Frontal cortex (tissue), 4 donors: ENCODE measurements around the gene IST1. TPM values are rescaled to one million over a fixed set of nuclear protein-coding genes. Genes with fewer than 3 reads are reported as not detected.
"Not testable (repeated sequence)": the region's sequence is repeated elsewhere in the genome, so short reads cannot be mapped to it uniquely, and the experiment has no call there.

Experiments used
- DNase-seq, 2 donors: peaks; one replicate each; pipeline ENCODE4 v3.0.0; 2012; ENCODE audit warnings: low spot score in 2 of 2
- FAIRE-seq: peaks from 2 replicates; lab custom pipeline; 2012; peaks lifted over from hg19 to GRCh38; lab: Jason Lieb, UNC
- total RNA-seq: library from RNA; depleted of rRNA; stranded (reverse); fragments of >200 nt; gene quantifications from one replicate; pipeline ENCODE4 v1.2.3, GENCODE V29; 2014
- donor health status: control.
- donor health status: control.
- donor health status: control.

The IST1 gene
- total RNA-seq: 117 TPM

GRCh38 chr16:71894921-71895678, at the start of gene IST1:
TSS of gene IST1 (plus strand) at chr16:71895531. CDS start at chr16:71915641, 20,110 bp downstream.
- DNase-seq (peak; percentile 96 to 98), FAIRE-seq (no peak)

GRCh38 chr16:71845639-71846430, 49.5 kb upstream of the IST1 start, which contains the start of gene ATXN1L:
TSS of gene ATXN1L (plus strand) at chr16:71845976. CDS start at chr16:71849741, 3,765 bp downstream.
- DNase-seq: peak; percentile 97 to 98
- FAIRE-seq: no peak

DNA sequence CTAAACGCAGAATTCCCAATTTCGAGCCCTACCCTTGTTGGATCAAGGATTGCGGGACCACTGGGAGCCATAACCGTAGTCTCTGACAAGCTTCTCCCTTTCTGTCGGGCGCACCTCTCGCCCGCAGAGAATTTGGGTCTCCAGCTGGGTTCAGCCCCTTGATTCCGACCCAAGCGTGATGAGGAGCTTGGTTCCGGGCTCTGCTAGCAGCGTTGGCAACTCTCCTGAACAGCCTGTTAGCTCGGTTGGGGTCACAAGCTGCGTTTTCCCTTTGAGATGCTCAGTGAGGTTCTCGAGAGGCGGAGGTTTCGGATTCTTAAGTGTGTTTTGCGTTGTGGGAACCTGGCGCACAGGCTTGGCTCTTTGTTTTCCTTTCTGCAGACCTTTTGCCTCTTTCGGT, 48.9 kb upstream of the IST1 start:
- no peak for FAIRE-seq
- no peak for DNase-seq

DNA sequence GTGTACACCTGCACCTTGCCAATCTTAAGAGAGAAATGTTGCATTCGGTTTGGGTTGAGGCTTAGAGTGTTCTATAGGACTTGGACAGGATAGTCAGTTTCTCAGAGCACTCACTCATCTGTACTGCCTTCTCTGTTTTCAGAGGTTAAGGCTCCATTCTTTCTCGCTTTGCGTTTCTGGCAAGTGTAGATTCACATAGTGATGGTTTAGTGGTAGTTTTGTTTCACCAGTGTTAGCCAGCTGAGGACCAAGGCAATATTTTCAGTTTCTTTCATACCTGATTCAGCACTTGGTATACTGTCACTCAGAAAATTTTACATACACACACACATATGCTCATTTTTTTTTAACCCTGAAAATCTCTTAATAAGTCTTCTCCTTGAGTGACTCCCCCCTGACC, 48.2 kb upstream of the IST1 start:
- FAIRE-seq (no peak), DNase-seq (no peak)

GRCh38 chr16:71848622-71849021, 46.7 kb upstream of the IST1 start:
- FAIRE-seq: no peak
- no peak for DNase-seq

GRCh38 chr16:71851746-71852145, 43.6 kb upstream of the IST1 start:
- FAIRE-seq (no peak), DNase-seq (no peak)

- no peak for DNase-seq
- no peak for FAIRE-seq
Measured at GRCh38 chr16:71852158-71852557, 43.2 kb upstream of the IST1 start.

- no peak for FAIRE-seq
Measured at GRCh38 chr16:71852561-71852960, 42.8 kb upstream of the IST1 start.

GRCh38 chr16:71853413-71853812, 41.9 kb upstream of the IST1 start:
- DNase-seq (no peak), FAIRE-seq (no peak)

More at GRCh38 chr16:71852561-71852960, 42.8 kb upstream of the IST1 start:
- no peak for DNase-seq

DNA sequence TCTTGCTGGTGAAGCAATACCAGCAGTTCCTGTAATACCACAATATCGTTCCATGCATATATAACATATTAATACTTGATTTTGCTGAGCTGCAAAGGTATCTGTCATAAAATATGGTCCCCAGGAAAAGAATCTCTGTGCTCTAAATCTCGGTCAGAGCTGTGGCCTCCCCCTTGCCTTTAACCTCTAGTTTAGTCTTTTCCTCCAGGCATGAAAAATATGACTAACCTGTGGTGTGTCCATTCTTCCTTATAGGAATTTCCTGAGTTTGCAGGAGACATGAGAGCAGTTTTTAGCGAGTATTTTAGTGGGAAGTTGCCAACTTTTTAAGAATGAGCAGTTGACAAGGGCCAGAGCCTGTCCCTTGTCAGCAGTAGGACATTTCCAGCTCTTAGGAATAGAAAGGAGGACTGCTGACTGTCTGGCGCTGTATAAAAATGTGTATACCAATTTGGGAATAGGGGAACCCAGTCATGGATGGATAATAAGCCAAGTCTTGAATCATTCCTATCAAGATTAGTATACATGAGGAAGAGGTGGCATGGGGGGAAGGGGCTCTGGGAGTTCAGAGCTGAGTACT, 40.9 kb upstream of the IST1 start:
- FAIRE-seq: no peak
- DNase-seq: no peak

GRCh38 chr16:71855937-71856662, 39.2 kb upstream of the IST1 start:
- no peak for FAIRE-seq
- no peak for DNase-seq

GRCh38 chr16:71859762-71860521, 35.4 kb upstream of the IST1 start:
- FAIRE-seq (no peak), DNase-seq (no peak)

- DNase-seq (no peak), FAIRE-seq (no peak)
Measured at GRCh38 chr16:71863995-71864394, 31.3 kb upstream of the IST1 start.

- FAIRE-seq (no peak), DNase-seq (no peak)
Measured at GRCh38 chr16:71865173-71865863, 30.0 kb upstream of the IST1 start.

- FAIRE-seq, DNase-seq: not testable (repeated sequence)
Measured at GRCh38 chr16:71867175-71867574, 28.2 kb upstream of the IST1 start.

GRCh38 chr16:71867939-71868338, 27.4 kb upstream of the IST1 start:
- DNase-seq (no peak), FAIRE-seq (no peak)

DNA sequence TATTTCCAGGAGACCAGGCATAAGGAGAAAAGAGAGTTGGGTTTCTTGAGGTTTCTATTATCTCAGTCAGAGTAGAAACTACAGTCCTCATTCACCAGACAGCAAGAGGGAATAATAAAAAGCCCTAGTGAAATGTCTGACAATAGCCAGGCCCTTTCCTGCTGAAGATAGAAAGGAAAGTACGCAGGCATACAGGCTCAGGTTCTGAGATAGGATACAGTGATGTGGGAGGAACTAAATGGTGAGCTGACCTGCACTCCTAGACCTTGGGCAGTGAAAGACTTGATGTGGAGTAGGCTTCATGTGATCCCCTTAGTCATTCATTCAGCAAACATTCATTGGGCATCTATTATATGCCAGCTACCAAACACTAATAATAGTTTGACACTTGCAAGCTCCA, 26.2 kb upstream of the IST1 start:
- DNase-seq (no peak), FAIRE-seq (no peak)

GRCh38 chr16:71870818-71871217, 24.5 kb upstream of the IST1 start:
- no peak for DNase-seq
- FAIRE-seq: no peak

- DNase-seq: no peak
- FAIRE-seq: no peak
Measured at GRCh38 chr16:71873199-71873598, 22.1 kb upstream of the IST1 start.
